ENCODE results near the gene AMOT. TPM values are rescaled to one million over a fixed set of nuclear protein-coding genes. Genes with fewer than 3 reads are reported as not detected.

The AMOT gene
- polyA plus RNA-seq, 1 donor (not counting 4 experiments of a cell fraction or from before 2014, with no cell fraction given): 0.21 TPM

- Histone ChIP-seq H3K79me2 (ENCODE audit: control insufficient read depth, insufficient read depth, low read length) (no peaks in the 10 kb centered on the region), H3K4me3 (ENCODE audit: control insufficient read depth in 2 of 3, extremely low read depth in 1 of 3, insufficient read depth in 2 of 3, low read depth in 1 of 3, low read length in 3 of 3) (no peak overlapping the region), H3K36me3 (ENCODE audit: control insufficient read depth in 2 of 2, extremely low read depth in 1 of 2, insufficient read depth in 2 of 2, low read length in 2 of 2) (no peaks in the 10 kb centered on the region), H3K27ac (ENCODE audit: control insufficient read depth, insufficient read depth, low read length) (no peak overlapping the region), H3K27me3 (ENCODE audit: control insufficient read depth, extremely low read depth, insufficient read depth, low read length) (no peaks in the 10 kb centered on the region), H3K4me1 (ENCODE audit: control insufficient read depth, extremely low read depth, insufficient read depth, low read length) (no peaks in the 10 kb centered on the region), H3K9me1 (ENCODE audit: control insufficient read depth, extremely low read depth, insufficient read depth, low read length) (no peaks in the 10 kb centered on the region), H3K4me2 (ENCODE audit: control insufficient read depth, extremely low read depth, insufficient read depth, low read depth, low read length) (no peak overlapping the region), H4K20me1 (ENCODE audit: control insufficient read depth, extremely low read depth, insufficient read depth, low read length) (no peaks in the 10 kb centered on the region), H3K9ac (ENCODE audit: control insufficient read depth, extremely low read depth, insufficient read depth, low read length) (no peak overlapping the region), H2AFZ (ENCODE audit: control insufficient read depth, low read length) (no peak overlapping the region), H3K9me3 (ENCODE audit: control insufficient read depth, low read depth, low read length) (no peaks in the 10 kb centered on the region)
- DNase-seq (ENCODE audit: low read depth, low spot score) (no peak), FAIRE-seq (no peak)
- TF ChIP-seq EZH2 (IDR thresholded peaks at IDR 0.05; ENCODE audit: low read length) (no peak), CTCF (optimal IDR thresholded peaks at IDR 0.05 in 1 of 3, IDR thresholded peaks at IDR 0.05 in 1 of 3, conservative IDR thresholded peaks at IDR 0.05 in 1 of 3; ENCODE audit: extremely low read depth in 1 of 3, insufficient read depth in 2 of 3, low read length in 3 of 3) (no peak)
- dilution Hi-C loops (cut with MboI; ENCODE audit: extremely low pct_ligation_motif_present, low sequenced_read_pairs): no loop called here
Measured at GRCh38 chrX:112789931-112790330, 50.7 kb downstream of the AMOT start.

GRCh38 chrX:112786076-112786475 is 54.6 kb downstream of the AMOT start:
- Histone ChIP-seq H3K9ac (ENCODE audit: control insufficient read depth, extremely low read depth, insufficient read depth, low read length) (no peak overlapping the region), H3K27ac (ENCODE audit: control insufficient read depth, insufficient read depth, low read length) (no peak overlapping the region), H3K9me1 (ENCODE audit: control insufficient read depth, extremely low read depth, insufficient read depth, low read length) (no peaks in the 10 kb centered on the region), H3K4me3 (ENCODE audit: control insufficient read depth in 2 of 3, extremely low read depth in 1 of 3, insufficient read depth in 2 of 3, low read depth in 1 of 3, low read length in 3 of 3) (no peak overlapping the region), H3K36me3 (ENCODE audit: control insufficient read depth in 2 of 2, extremely low read depth in 1 of 2, insufficient read depth in 2 of 2, low read length in 2 of 2) (peaks cover 0 to 2% of the 10 kb centered on the region in 2 experiments), H3K79me2 (ENCODE audit: control insufficient read depth, insufficient read depth, low read length) (no peaks in the 10 kb centered on the region), H2AFZ (ENCODE audit: control insufficient read depth, low read length) (no peak overlapping the region), H3K9me3 (ENCODE audit: control insufficient read depth, low read depth, low read length) (no peaks in the 10 kb centered on the region), H3K4me1 (ENCODE audit: control insufficient read depth, extremely low read depth, insufficient read depth, low read length) (no peaks in the 10 kb centered on the region), H3K4me2 (ENCODE audit: control insufficient read depth, extremely low read depth, insufficient read depth, low read depth, low read length) (no peak overlapping the region), H3K27me3 (ENCODE audit: control insufficient read depth, extremely low read depth, insufficient read depth, low read length) (no peaks in the 10 kb centered on the region), H4K20me1 (ENCODE audit: control insufficient read depth, extremely low read depth, insufficient read depth, low read length) (no peaks in the 10 kb centered on the region)
- FAIRE-seq: no peak
- no peak for DNase-seq (ENCODE audit: low read depth, low spot score)
- dilution Hi-C loops (cut with MboI; ENCODE audit: extremely low pct_ligation_motif_present, low sequenced_read_pairs): no loop called here
- TF ChIP-seq EZH2 (IDR thresholded peaks at IDR 0.05; ENCODE audit: low read length): no peak
- TF ChIP-seq CTCF (optimal IDR thresholded peaks at IDR 0.05 in 1 of 3, IDR thresholded peaks at IDR 0.05 in 1 of 3, conservative IDR thresholded peaks at IDR 0.05 in 1 of 3; ENCODE audit: extremely low read depth in 1 of 3, insufficient read depth in 2 of 3, low read length in 3 of 3): no peak

All from keratinocyte (primary cell).